NB4 (cell line): ENCODE measurements around the gene HOXA4.

Source experiments
- DNase-seq: peaks from one replicate; pipeline ENCODE4 v3.0.0; 2010; ENCODE audit warnings: low read depth
- H3K4me3 ChIP-seq: one replicate; pipeline ENCODE4 v1.5.1; 2011; ENCODE audit warnings: mild to moderate bottlenecking, low read depth, low read length, moderate library complexity
- CTCF ChIP-seq: IDR thresholded peaks from one replicate; pipeline ENCODE4 v1.5.1; 2012; ENCODE audit warnings: low read depth, low read length
- MAX ChIP-seq: IDR thresholded peaks from 2 replicates; pipeline ENCODE4 v1.6.1; 2011; ENCODE audit warnings: low read depth, low read length
- MYC ChIP-seq: IDR thresholded peaks from 2 replicates; pipeline ENCODE4 v1.6.1; 2011; ENCODE audit warnings: low read depth, low read length
- POLR2A ChIP-seq: IDR thresholded peaks from 2 replicates; pipeline ENCODE4 v1.6.1; 2011; ENCODE audit warnings: mild to moderate bottlenecking; ENCODE audit not compliant: insufficient read length; ENCODE audit errors: extremely low read depth

The HOXA4 gene

GRCh38 chr7:27165996-27166530, 35.5 kb upstream of the HOXA4 start:
- TF ChIP-seq POLR2A (no peak), MAX (no peak), MYC (no peak), CTCF (no peak)
- DNase-seq, result no peak
- no peak overlapping the region for H3K4me3 ChIP-seq

GRCh38 chr7:27165089-27165995, 34.8 kb upstream of the HOXA4 start, which contains the start of gene HOXA9:
Gene HOXA9 (minus strand): TSS chr7:27165537. CDS start chr7:27165457, 80 bp downstream.
- no peak for DNase-seq
- H3K4me3 ChIP-seq, result no peak within 1 kb of the TSS
- TF ChIP-seq POLR2A, result no peak
- TF ChIP-seq CTCF, result no peak
- TF ChIP-seq MAX, result no peak
- no peak for TF ChIP-seq MYC

GRCh38 chr7:27164367-27165088, 34.0 kb upstream of the HOXA4 start:
- H3K4me3 ChIP-seq, result no peak overlapping the region
- no peak for DNase-seq
- TF ChIP-seq MAX, result no peak
- TF ChIP-seq MYC, result no peak
- no peak for TF ChIP-seq CTCF
- no peak for TF ChIP-seq POLR2A

GRCh38 chr7:27164045-27164366, 33.4 kb upstream of the HOXA4 start:
- no peak for DNase-seq
- no peak overlapping the region for H3K4me3 ChIP-seq
- TF ChIP-seq CTCF, result no peak

- DNase-seq, result no peak
- TF ChIP-seq POLR2A, result no peak
- no peak for TF ChIP-seq MAX
- TF ChIP-seq CTCF, result no peak
- TF ChIP-seq MYC, result no peak
- no peak overlapping the region for H3K4me3 ChIP-seq
Measured at GRCh38 chr7:27163288-27164044, 32.9 kb upstream of the HOXA4 start.
